H7 (cell line): Measurements from ENCODE around the gene PEX11G. TPM values are rescaled to one million over a fixed set of nuclear protein-coding genes. Genes with fewer than 3 reads are reported as not detected.
A peak's percentile ranks its signal among the peaks of the same experiment; 100 is the strongest.

Source experiments
- DNase-seq: peaks from one replicate; pipeline ENCODE4 v3.0.0; 2012
- H3K27me3 ChIP-seq: 2 replicates; pipeline ENCODE4 v1.6.0; 2011; ENCODE audit warnings: mild to moderate bottlenecking, low read length; ENCODE audit not compliant: control insufficient read depth, insufficient read depth
- H3K36me3 ChIP-seq: replicated peaks from 2 replicates; pipeline ENCODE4 v1.5.1; 2011; ENCODE audit warnings: low read length; ENCODE audit not compliant: control insufficient read depth, insufficient read depth
- H3K4me3 ChIP-seq: 2 replicates; pipeline ENCODE4 v1.5.1; 2011; ENCODE audit warnings: low read depth, mild to moderate bottlenecking, control low read depth, low read length, moderate library complexity; ENCODE audit not compliant: insufficient read depth
- total RNA-seq: library from RNA; depleted of rRNA; stranded (reverse); fragments of >200 nt; shearing (Covaris generic); gene quantifications from 2 replicates; pipeline ENCODE4 v1.2.3, GENCODE V29; 2014

PEX11G gene
- total RNA-seq, 1 experiment from 2014 or later: 2.4 TPM

GRCh38 chr19:7471696-7472615 lies 16.9 kb downstream of the PEX11G start:
- H3K27me3 ChIP-seq: no peaks in the 10 kb centered on the region
- peaks cover 2% of the 10 kb centered on the region for H3K36me3 ChIP-seq
- no peak overlapping the region for H3K4me3 ChIP-seq
- DNase-seq: peak; percentile 41

GRCh38 chr19:7470540-7471305 lies 18.1 kb downstream of the PEX11G start:
- peaks cover 2% of the 10 kb centered on the region for H3K36me3 ChIP-seq
- DNase-seq: no peak
- H3K27me3 ChIP-seq: no peaks in the 10 kb centered on the region
- no peak overlapping the region for H3K4me3 ChIP-seq

- Histone ChIP-seq H3K4me3 (no peak overlapping the region), H3K27me3 (no peaks in the 10 kb centered on the region), H3K36me3 (peaks cover 2% of the 10 kb centered on the region)
- no peak for DNase-seq
Observed at GRCh38 chr19:7469669-7470285, 19.1 kb downstream of the PEX11G start.

- no peak for DNase-seq
- Histone ChIP-seq H3K4me3 (no peak overlapping the region), H3K27me3 (no peaks in the 10 kb centered on the region), H3K36me3 (peaks cover 2% of the 10 kb centered on the region)
Observed at GRCh38 chr19:7468840-7469239, 20.0 kb downstream of the PEX11G start.

- Histone ChIP-seq H3K4me3 (no peak overlapping the region), H3K27me3 (no peaks in the 10 kb centered on the region), H3K36me3 (peaks cover 2% of the 10 kb centered on the region)
- DNase-seq: peak; percentile 54
Observed at GRCh38 chr19:7467009-7467989, 21.5 kb downstream of the PEX11G start.

DNA sequence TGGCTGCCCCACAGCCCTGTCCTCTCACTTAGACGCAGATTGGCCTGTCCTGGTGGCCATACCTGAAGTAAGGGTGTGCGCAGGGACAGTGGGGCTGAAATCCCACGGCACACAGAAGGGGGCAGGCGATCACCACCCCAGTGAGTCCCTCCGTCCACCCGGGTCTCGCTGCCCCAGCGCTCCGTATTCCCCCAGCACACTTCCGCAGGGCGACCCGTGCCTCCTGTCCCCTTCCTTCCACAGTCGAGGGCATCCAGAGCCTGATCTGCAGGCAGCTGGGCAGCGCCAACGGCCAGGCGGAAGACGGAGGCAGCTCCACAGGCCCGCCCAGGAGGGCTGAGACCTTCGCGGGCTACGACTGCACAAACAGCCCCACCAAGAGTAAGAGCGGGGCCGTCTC lies 25.3 kb downstream of the PEX11G start:
- peak; percentile 53 for DNase-seq
- Histone ChIP-seq H3K36me3 (peaks cover 4% of the 10 kb centered on the region), H3K4me3 (no peak overlapping the region), H3K27me3 (no peaks in the 10 kb centered on the region)

DNA sequence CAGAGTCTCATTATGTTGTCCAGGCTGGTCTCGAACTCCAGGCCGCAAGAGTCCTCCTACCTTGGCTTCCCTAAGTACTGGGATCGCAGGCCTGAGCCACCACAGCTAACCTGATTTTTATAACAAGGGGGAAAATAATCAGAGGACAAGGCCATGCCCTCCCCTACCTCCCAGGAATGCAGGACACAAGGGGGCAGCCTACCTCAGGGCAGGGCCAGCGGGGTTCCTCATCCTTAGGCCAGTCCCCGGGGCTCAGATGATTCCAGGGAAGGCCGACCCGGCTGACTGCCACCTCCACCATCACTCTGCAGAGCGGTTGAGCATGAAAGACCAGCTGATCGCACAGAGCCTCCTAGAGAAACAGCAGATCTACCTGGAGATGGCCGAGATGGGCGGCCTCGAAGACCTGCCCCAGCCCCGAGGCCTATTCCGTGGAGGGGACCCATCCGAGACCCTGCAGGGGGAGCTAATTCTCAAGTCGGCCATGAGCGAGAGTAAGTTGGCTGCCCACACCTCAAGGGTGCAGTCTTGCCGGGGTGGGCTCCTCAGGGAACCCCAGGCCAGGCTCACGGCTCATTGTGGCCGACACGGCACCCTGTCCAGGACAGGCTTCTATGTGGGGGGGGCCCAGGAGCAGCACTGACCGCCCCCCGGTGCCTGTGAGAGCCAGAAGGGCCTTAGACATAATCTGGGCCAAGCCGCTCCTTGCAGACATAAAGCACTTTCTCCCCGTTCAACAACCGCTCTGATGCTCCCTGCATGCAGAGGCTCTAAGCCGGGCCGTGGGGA lies 26.8 kb downstream of the PEX11G start:
- Histone ChIP-seq H3K36me3 (peaks cover 4% of the 10 kb centered on the region), H3K4me3 (no peak overlapping the region), H3K27me3 (no peaks in the 10 kb centered on the region)
- DNase-seq: peak; percentile 87

DNA sequence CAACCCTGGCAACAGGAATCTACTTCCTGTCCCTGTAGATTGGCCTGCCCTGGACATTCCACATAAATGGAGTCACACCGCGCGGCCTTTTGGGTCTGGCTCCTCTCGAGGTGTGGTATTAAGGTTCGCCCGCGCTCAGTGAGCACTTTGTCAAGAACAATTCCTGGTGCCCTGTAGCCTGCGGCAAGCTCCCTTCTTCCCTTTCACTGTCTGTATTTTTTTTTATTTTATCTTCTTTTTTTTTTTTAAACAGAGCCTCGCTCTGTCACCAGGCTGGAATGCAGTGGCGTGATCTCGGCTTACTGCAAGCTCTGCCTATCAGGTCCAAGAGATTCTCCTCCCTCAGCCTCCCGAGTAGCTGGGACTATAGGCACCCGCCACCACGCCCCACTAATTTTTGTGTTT lies 28.3 kb downstream of the PEX11G start:
- H3K27me3 ChIP-seq: no peaks in the 10 kb centered on the region

GRCh38 chr19:7459773-7460172 lies 29.1 kb downstream of the PEX11G start:
- Histone ChIP-seq H3K4me3 (no peak overlapping the region), H3K36me3 (peaks cover 4% of the 10 kb centered on the region), H3K27me3 (no peaks in the 10 kb centered on the region)
- DNase-seq: no peak

More for the DNA sequence above, 28.3 kb downstream of the PEX11G start:
- Histone ChIP-seq H3K36me3 (peaks cover 4% of the 10 kb centered on the region), H3K4me3 (no peak overlapping the region)
- no peak for DNase-seq

- H3K36me3 ChIP-seq: peaks cover 10% of the 10 kb centered on the region
Observed at GRCh38 chr19:7458675-7459074, 30.2 kb downstream of the PEX11G start.

GRCh38 chr19:7456964-7457541 lies 31.8 kb downstream of the PEX11G start:
- Histone ChIP-seq H3K27me3 (no peaks in the 10 kb centered on the region), H3K36me3 (peaks cover 13% of the 10 kb centered on the region), H3K4me3 (no peak overlapping the region)
- no peak for DNase-seq

More at GRCh38 chr19:7458675-7459074, 30.2 kb downstream of the PEX11G start:
- no peak for DNase-seq
- Histone ChIP-seq H3K27me3 (no peaks in the 10 kb centered on the region), H3K4me3 (no peak overlapping the region)

DNA sequence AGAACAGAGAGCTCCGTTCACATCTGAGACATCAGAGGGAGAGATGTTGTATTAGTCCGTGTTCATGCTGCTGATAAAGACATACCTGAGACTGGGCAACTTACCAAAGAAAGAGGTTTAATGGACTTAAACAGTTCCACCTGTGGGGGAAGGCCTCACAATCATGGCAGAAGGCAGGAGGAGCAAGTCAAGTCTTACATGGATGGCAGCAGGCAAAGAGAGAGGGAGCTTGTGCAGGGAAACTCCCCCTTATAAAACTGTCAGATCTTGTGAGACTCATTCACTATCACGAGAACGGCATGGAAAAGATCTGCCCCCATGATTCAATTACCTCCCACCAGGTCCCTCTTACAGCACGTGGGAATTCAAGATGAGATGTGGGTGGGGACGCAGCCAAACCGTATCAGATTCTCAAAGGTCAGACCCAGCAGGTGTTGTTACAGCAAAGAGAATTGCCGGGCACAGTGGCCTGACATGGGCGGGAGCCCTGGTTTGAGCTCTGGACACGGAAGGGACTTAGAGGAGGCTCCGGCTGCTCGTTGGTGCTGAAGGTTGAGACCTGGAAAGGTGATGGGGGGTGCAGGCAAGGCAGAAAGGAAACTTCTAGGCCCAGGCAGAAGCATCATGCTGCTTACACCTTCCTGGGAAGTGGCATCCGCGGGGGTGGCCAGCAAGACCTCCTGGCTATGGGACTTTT lies 33.1 kb downstream of the PEX11G start:
- peaks cover 13% of the 10 kb centered on the region for H3K36me3 ChIP-seq
- DNase-seq: no peak
- no peaks in the 10 kb centered on the region for H3K27me3 ChIP-seq
- H3K4me3 ChIP-seq: no peak overlapping the region
